LNCAP (cell line): ENCODE data around the gene VGLL4.

Source experiments
- TF ChIP-seq, protein P1 (sequence below): fragments of 450-650 bp; IDR thresholded peaks from 2 replicates; pipeline ENCODE4 v1.5.1; 2017; ENCODE audit warnings: mild to moderate bottlenecking

Gene VGLL4

DNA sequence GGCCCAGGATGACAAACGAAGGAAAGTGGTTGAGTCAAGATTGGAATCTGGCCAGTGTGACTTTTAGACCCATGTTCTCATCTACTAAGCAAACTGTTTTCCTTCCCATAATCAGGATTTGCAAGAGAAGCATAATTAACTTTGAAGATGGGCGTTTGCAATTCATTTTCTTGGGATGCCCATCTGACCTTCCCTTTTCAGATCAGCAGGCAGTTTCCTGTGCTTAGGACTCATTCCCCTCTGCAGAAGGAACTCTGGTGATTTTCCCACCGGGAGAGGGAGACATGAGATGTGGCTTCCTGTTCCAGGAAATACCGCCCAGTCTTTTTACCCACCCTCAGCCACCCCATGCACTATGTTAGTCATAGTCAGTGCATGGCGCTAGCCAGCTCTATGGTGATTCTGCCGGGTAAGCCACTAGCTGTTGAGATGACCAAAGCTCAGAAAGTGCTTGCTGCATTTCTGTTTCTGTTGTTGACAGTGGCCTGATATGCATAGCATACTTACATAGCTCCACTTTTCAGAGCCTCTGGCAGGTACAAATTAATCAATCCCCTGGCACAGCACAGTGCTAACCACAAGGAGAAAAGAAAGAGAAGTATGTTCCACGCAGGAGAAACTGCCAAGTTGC lies 129.4 kb downstream of the VGLL4 start:
- TF ChIP-seq, protein P1, sequence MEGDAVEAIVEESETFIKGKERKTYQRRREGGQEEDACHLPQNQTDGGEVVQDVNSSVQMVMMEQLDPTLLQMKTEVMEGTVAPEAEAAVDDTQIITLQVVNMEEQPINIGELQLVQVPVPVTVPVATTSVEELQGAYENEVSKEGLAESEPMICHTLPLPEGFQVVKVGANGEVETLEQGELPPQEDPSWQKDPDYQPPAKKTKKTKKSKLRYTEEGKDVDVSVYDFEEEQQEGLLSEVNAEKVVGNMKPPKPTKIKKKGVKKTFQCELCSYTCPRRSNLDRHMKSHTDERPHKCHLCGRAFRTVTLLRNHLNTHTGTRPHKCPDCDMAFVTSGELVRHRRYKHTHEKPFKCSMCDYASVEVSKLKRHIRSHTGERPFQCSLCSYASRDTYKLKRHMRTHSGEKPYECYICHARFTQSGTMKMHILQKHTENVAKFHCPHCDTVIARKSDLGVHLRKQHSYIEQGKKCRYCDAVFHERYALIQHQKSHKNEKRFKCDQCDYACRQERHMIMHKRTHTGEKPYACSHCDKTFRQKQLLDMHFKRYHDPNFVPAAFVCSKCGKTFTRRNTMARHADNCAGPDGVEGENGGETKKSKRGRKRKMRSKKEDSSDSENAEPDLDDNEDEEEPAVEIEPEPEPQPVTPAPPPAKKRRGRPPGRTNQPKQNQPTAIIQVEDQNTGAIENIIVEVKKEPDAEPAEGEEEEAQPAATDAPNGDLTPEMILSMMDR = no peak

DNA sequence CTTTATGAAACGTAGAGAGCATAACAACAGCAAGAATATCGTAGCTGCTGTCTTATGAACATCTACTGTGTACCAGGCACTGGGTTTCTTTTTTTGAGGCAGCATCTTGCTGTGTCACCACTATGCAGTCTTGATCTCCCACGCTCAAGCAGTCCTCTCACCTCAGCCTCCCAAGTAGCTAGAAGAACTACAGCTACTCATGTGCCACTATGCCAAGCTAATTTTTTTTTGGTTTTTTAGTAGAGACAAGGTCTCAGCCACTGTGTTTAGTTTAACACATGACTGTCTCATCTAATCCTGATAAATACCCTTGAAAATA lies 129.9 kb downstream of the VGLL4 start:
- TF ChIP-seq, protein P1 = no peak

DNA sequence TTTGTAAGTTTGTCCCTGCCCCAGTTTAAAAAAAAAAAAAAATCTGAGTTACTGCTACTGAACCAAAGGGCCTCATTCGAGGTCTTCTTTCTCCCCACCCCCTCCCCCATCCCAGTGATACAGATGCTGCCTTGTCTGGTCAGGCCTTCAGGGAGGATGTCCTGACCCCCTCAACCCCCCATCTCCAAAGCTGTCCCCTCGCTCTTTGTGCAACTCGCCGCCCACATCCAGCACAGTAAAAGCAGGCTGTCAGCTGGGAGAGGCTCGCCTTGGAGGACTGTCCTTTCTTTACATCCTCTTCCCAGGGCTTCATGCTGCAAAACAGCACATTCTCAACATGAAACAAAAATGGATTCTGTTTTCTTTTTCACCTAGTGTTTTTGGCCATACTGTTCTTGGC lies 133.4 kb downstream of the VGLL4 start:
- TF ChIP-seq, protein P1 = no peak

DNA sequence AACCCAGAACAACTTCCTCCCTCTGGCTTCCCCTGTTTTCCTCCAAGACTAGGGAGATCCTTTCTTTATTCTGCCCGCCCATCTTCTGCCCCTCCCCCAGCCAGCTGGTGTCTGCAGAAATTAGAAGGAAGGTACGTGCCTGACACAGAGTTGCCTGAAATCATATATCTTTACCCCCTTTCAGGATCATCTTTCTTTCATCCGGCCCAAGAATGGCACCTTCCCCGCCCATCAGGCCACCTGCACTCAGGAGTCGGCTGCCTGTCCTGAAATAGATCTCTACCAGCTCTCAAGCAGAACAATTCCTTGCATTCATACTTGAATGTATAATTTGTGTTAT lies 133.7 kb downstream of the VGLL4 start:
- TF ChIP-seq, protein P1 = no peak

DNA sequence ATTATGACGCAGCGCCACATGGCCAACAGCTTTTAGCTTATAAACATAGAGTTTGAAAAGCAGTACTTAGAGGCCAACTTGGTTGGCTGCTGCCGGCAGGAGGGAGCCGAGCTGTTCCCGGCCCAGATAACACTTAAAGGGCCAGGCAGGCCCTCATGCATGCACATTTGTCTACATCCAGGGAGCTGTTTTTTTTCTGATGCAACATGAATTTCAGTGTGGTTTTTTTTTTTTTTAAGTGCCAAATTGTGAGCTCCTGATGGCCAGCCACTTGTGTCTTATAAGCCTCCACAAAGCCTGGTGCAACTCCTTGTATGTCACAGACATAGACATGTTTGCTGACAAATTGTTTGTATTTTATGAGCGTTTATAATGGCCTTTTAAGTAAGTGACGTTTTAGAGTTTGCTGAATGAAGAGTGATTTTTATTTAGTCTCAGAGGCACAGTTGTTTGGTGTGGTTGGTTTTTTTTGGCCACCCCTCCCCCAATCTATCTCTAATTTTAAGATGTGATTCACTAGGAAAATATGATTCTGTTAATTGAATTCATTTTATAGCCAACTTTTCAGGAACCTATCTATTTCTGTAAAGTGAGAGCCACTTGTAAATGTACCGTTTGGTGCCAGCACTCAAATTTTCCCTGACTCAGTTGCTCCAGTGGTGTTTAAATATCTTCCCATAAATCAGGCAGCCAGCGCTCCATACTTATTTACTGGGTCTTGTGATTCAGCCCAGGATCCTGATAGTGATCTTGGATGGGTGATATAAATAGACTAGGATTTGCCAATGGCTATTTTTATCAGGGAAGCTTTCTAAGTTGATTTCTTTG lies 134.3 kb downstream of the VGLL4 start:
- TF ChIP-seq, protein P1 = no peak

DNA sequence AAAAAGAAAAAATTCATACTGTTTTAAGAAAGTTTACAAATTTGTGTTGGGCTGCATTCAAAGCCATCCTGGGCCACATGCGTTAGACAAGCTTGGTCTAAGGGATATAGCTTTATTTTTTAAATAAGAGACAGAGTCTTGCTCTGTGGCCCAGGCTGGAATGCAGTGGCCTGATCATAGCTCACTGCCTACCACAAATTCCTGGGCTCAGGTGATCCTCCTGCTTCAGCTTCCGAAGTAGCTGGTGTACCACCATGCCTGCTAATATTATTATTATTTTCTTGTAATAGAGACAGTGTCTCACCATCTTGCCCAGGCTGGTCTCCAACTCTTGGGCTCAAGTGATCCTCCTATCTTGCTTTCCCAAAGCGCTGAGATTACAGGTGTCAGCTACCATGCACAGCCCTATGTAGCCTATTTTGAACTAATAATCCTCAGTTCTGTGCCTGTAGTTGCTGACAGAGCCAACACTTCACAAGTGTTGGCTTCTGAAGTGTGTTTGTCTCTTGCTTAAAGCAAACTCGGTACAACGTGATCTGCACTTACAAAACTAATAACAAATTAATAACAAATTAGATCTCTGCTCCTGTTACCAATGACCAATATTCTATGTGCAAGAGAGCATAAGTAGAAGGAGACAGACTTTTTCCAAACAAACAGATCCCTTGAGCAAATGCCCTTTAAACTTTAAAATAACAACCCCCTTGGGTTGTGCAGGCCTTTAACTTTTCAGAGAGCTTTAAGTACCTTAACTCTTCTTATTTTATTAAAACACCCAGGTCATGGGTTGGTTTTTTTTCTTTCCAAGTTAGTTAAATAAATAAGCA lies 135.2 kb downstream of the VGLL4 start:
- TF ChIP-seq, protein P1 = no peak

DNA sequence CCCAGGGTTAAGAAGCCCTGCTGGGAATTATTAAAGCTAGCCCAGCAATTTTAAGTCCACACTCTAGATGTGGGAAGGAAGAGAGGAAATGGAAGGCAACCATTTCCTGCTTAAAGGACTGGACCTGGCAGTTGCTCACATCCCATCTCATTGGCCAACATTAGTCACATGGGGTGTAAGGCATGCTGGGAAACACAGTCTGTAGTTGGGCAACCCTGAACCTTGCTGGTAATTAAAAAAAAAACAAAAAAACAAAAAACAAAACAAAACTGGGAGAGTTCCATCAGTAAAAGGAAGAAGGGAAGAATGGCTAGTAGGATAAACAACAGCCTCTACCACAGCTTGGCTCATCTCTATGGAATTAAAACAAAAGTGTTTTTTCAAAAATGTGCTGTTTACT lies 136.0 kb downstream of the VGLL4 start:
- TF ChIP-seq, protein P1 = no peak
